Measurements from ENCODE around the gene VGF. TPM values are rescaled to one million over a fixed set of nuclear protein-coding genes. Genes with fewer than 3 reads are reported as not detected.

VGF gene
- total and polyA plus RNA-seq, 2 donors (not counting 1 experiment from before 2014, with no cell fraction given) = 0.10 to 0.17 TPM

GRCh38 chr7:101156866-101157589 is 8.3 kb downstream of the VGF start:
- Mint-ChIP-seq H3K27me3 (no peaks in the 10 kb centered on the region), H3K4me3 (peak overlapping the region; percentile 2), H3K27ac (no peak overlapping the region), H3K4me1 (peaks cover 12% of the 10 kb centered on the region), H3K9me3 (ENCODE audit: insufficient read depth) (no peaks in the 10 kb centered on the region)
- Histone ChIP-seq H3K36me3 (replicated peaks in 1 of 2; ENCODE audit: control extremely low read depth in 1 of 2, control insufficient read depth in 1 of 2, extremely low read depth in 1 of 2, insufficient read depth in 2 of 2, low read length in 1 of 2) (peaks cover 0 to 3% of the 10 kb centered on the region in 2 experiments), H3K27me3 (replicated peaks in 1 of 4; ENCODE audit: control extremely low read depth in 1 of 4, control insufficient read depth in 3 of 4, insufficient read depth in 4 of 4, low read length in 3 of 4) (peaks cover 0 to 4% (median 1%) of the 10 kb centered on the region in 4 experiments), H3K9ac (ENCODE audit: low read length) (no peak overlapping the region), H2AFZ (ENCODE audit: insufficient read depth, low read depth, low read length, poor library complexity, severe bottlenecking) (no peak overlapping the region), H3K4me3 (ENCODE audit: control extremely low read depth in 1 of 5, extremely low read depth in 1 of 5, insufficient read depth in 1 of 5, low read depth in 2 of 5, low read length in 4 of 5) (no peak overlapping the region), H3K4me2 (replicated peaks; ENCODE audit: low read depth, low read length, poor library complexity, severe bottlenecking) (no peak overlapping the region), H4K20me1 (ENCODE audit: control insufficient read depth, insufficient read depth, low read length, poor library complexity, severe bottlenecking) (no peaks in the 10 kb centered on the region), H3K27ac (ENCODE audit: low read length in 2 of 2) (no peak overlapping the region), H3K79me2 (ENCODE audit: control insufficient read depth, insufficient read depth, low read length) (no peaks in the 10 kb centered on the region), H3K4me1 (ENCODE audit: control insufficient read depth in 2 of 2, insufficient read depth in 2 of 2, low read length in 2 of 2) (peaks cover 10 to 18% of the 10 kb centered on the region in 2 donors), H3K9me3 (ENCODE audit: control extremely low read depth in 1 of 3, control insufficient read depth in 2 of 3, insufficient read depth in 1 of 3, low read length in 2 of 3) (no peaks in the 10 kb centered on the region)
- WGBS (ENCODE audit: insufficient coverage) = 85% methylated on average over 10 of the region's 14 CpGs
- ATAC-seq (ENCODE audit: low read depth) (no peak), DNase-seq (no peak)
- no peak for TF ChIP-seq CTCF (IDR thresholded peaks at IDR 0.05)
- no peak for TF ChIP-seq EZH2 (IDR thresholded peaks at IDR 0.05; ENCODE audit: borderline replicate concordance, insufficient read depth, low read depth, low read length, poor library complexity, severe bottlenecking)
- intact Hi-C loops (cut with micrococcal nuclease) = no loop called here
- CTCF ChIA-PET = interaction anchor here (0.6 to 7.6 kb wide), 4 partner anchors 11 to 124 kb away, joined by 3 to 68 read pairs (median 4); no protein-coding TSS in a partner anchor
- POLR2A ChIA-PET = interaction anchor here (0.6 kb wide), 1 partner anchor 356 kb away, joined by 5 read pairs; no protein-coding TSS in a partner anchor

DNA sequence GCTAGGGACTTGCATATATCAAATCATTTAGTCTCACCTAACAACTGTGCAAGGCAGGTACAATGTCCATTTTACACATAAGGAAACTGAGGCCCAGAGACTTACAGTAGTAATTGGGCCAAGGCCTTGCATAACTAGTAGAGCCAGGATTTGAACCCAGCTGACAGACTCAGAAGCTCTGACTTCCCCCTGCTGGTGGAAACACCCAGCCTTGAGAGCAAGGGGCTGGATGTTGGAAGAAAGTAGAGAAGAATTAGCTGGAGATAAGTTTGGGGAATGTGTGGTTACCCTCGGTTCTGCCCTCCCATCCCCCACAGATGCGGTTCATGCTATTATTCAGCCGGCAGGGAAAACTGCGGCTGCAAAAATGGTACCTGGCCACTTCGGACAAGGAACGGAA is 9.1 kb downstream of the VGF start:
- POLR2A ChIA-PET = interaction anchor here (0.6 kb wide), 1 partner anchor 356 kb away, joined by 5 read pairs; no protein-coding TSS in a partner anchor
- Histone ChIP-seq H3K9ac (ENCODE audit: low read length) (no peak overlapping the region), H3K27me3 (replicated peaks in 1 of 4; ENCODE audit: control extremely low read depth in 1 of 4, control insufficient read depth in 3 of 4, insufficient read depth in 4 of 4, low read length in 3 of 4) (no peaks in the 10 kb centered on the region), H3K9me3 (ENCODE audit: control extremely low read depth in 1 of 3, control insufficient read depth in 2 of 3, insufficient read depth in 1 of 3, low read length in 2 of 3) (no peaks in the 10 kb centered on the region), H3K4me3 (ENCODE audit: control extremely low read depth in 1 of 5, extremely low read depth in 1 of 5, insufficient read depth in 1 of 5, low read depth in 2 of 5, low read length in 4 of 5) (no peak overlapping the region), H3K79me2 (ENCODE audit: control insufficient read depth, insufficient read depth, low read length) (no peaks in the 10 kb centered on the region), H4K20me1 (ENCODE audit: control insufficient read depth, insufficient read depth, low read length, poor library complexity, severe bottlenecking) (no peaks in the 10 kb centered on the region), H3K4me1 (ENCODE audit: control insufficient read depth in 2 of 2, insufficient read depth in 2 of 2, low read length in 2 of 2) (peaks cover 10 to 16% of the 10 kb centered on the region in 2 donors), H3K27ac (ENCODE audit: low read length in 2 of 2) (no peak overlapping the region), H3K36me3 (replicated peaks in 1 of 2; ENCODE audit: control extremely low read depth in 1 of 2, control insufficient read depth in 1 of 2, extremely low read depth in 1 of 2, insufficient read depth in 2 of 2, low read length in 1 of 2) (peaks cover 0 to 3% of the 10 kb centered on the region in 2 experiments), H3K4me2 (replicated peaks; ENCODE audit: low read depth, low read length, poor library complexity, severe bottlenecking) (no peak overlapping the region), H2AFZ (ENCODE audit: insufficient read depth, low read depth, low read length, poor library complexity, severe bottlenecking) (no peak overlapping the region)
- no peak for ATAC-seq (ENCODE audit: low read depth)
- no peak for TF ChIP-seq EZH2 (IDR thresholded peaks at IDR 0.05; ENCODE audit: borderline replicate concordance, insufficient read depth, low read depth, low read length, poor library complexity, severe bottlenecking)
- no peak for TF ChIP-seq CTCF (IDR thresholded peaks at IDR 0.05)
- Mint-ChIP-seq H3K27me3 (no peaks in the 10 kb centered on the region), H3K9me3 (ENCODE audit: insufficient read depth) (no peaks in the 10 kb centered on the region), H3K4me3 (peak overlapping the region; percentile 41), H3K27ac (peak overlapping the region; percentile 6), H3K4me1 (peaks cover 12% of the 10 kb centered on the region)
- WGBS (ENCODE audit: insufficient coverage) = no CpG with 5 or more reads among the region's 6 CpGs
- no peak for DNase-seq
- intact Hi-C loops (cut with micrococcal nuclease) = no loop called here
- CTCF ChIA-PET = interaction anchor here (0.6 to 7.6 kb wide), 5 partner anchors 12 to 127 kb away, joined by 3 to 68 read pairs (median 5); no protein-coding TSS in a partner anchor

Measured in B cell (primary cell).